ENCODE data around the gene CRYBA4. TPM values are rescaled to one million over a fixed set of nuclear protein-coding genes. Genes with fewer than 3 reads are reported as not detected.

The CRYBA4 gene
- total RNA-seq, 1 donor = not detected

- H3K4me3 ChIP-seq (ENCODE audit: low read depth, low read length) = no peak overlapping the region
- DNase-seq (ENCODE audit: low read depth) = no peak
- no peak for TF ChIP-seq CTCF (IDR thresholded peaks at IDR 0.05; ENCODE audit: insufficient read depth, low read length)
Observed at GRCh38 chr22:26597026-26597425, 24.7 kb upstream of the CRYBA4 start.

- no peak overlapping the region for H3K4me3 ChIP-seq (ENCODE audit: low read depth, low read length)
- TF ChIP-seq CTCF (IDR thresholded peaks at IDR 0.05; ENCODE audit: insufficient read depth, low read length) = no peak
- DNase-seq (ENCODE audit: low read depth) = no peak
Observed at GRCh38 chr22:26597480-26597879, 24.3 kb upstream of the CRYBA4 start.

- TF ChIP-seq CTCF (IDR thresholded peaks at IDR 0.05; ENCODE audit: insufficient read depth, low read length) = no peak
- DNase-seq (ENCODE audit: low read depth) = no peak
- H3K4me3 ChIP-seq (ENCODE audit: low read depth, low read length) = no peak overlapping the region
Observed at GRCh38 chr22:26599505-26599904, 22.3 kb upstream of the CRYBA4 start.

GRCh38 chr22:26601726-26602125 is 20.0 kb upstream of the CRYBA4 start:
- DNase-seq (ENCODE audit: low read depth) = no peak
- no peak overlapping the region for H3K4me3 ChIP-seq (ENCODE audit: low read depth, low read length)
- no peak for TF ChIP-seq CTCF (IDR thresholded peaks at IDR 0.05; ENCODE audit: insufficient read depth, low read length)

- no peak for TF ChIP-seq CTCF (IDR thresholded peaks at IDR 0.05; ENCODE audit: insufficient read depth, low read length)
- H3K4me3 ChIP-seq (ENCODE audit: low read depth, low read length) = no peak overlapping the region
- DNase-seq (ENCODE audit: low read depth) = no peak
Observed at GRCh38 chr22:26602127-26602526, 19.6 kb upstream of the CRYBA4 start.

GRCh38 chr22:26604368-26604767 is 17.4 kb upstream of the CRYBA4 start:
- TF ChIP-seq CTCF (IDR thresholded peaks at IDR 0.05; ENCODE audit: insufficient read depth, low read length) = no peak
- DNase-seq (ENCODE audit: low read depth) = no peak
- no peak overlapping the region for H3K4me3 ChIP-seq (ENCODE audit: low read depth, low read length)

GRCh38 chr22:26606611-26607010 is 15.2 kb upstream of the CRYBA4 start:
- peak; percentile 46 for DNase-seq (ENCODE audit: low read depth)
- TF ChIP-seq CTCF (IDR thresholded peaks at IDR 0.05; ENCODE audit: insufficient read depth, low read length) = no peak
- H3K4me3 ChIP-seq (ENCODE audit: low read depth, low read length) = no peak overlapping the region

Measured in fibroblast of the aortic adventitia (primary cell).